ENCODE measurements around the gene HOXD13.

HOXD13 gene

GRCh38 chr2:176076796-176077195 is 15.7 kb upstream of the HOXD13 start:
- TF ChIP-seq CTCF (conservative IDR thresholded peaks at IDR 0.05; ENCODE audit: low read length) = no peak
- DNase-seq (ENCODE audit: low read depth) = no peak
- no peak overlapping the region for H3K4me3 ChIP-seq (ENCODE audit: low read length)

GRCh38 chr2:176078541-176079284 is 13.8 kb upstream of the HOXD13 start:
- TF ChIP-seq CTCF (conservative IDR thresholded peaks at IDR 0.05; ENCODE audit: low read length) = no peak
- H3K4me3 ChIP-seq (ENCODE audit: low read length) = no peak overlapping the region
- DNase-seq (ENCODE audit: low read depth) = no peak

GRCh38 chr2:176079285-176079830 is 13.2 kb upstream of the HOXD13 start:
- DNase-seq (ENCODE audit: low read depth) = no peak
- TF ChIP-seq CTCF (conservative IDR thresholded peaks at IDR 0.05; ENCODE audit: low read length) = no peak
- no peak overlapping the region; the same call in 1 of the 2 replicates for H3K4me3 ChIP-seq (ENCODE audit: low read length)

- peak; percentile 52 for DNase-seq (ENCODE audit: low read depth)
- peak; percentile 46 for TF ChIP-seq CTCF (conservative IDR thresholded peaks at IDR 0.05; ENCODE audit: low read length)
- no peak overlapping the region; the same call in none of the 2 replicates for H3K4me3 ChIP-seq (ENCODE audit: low read length)
Observed at GRCh38 chr2:176079831-176080539, 12.5 kb upstream of the HOXD13 start.

GRCh38 chr2:176080540-176081375 is 11.8 kb upstream of the HOXD13 start:
- H3K4me3 ChIP-seq (ENCODE audit: low read length) = no peak overlapping the region
- no peak for DNase-seq (ENCODE audit: low read depth)
- TF ChIP-seq CTCF (conservative IDR thresholded peaks at IDR 0.05; ENCODE audit: low read length) = no peak

- TF ChIP-seq CTCF (conservative IDR thresholded peaks at IDR 0.05; ENCODE audit: low read length) = no peak
- H3K4me3 ChIP-seq (ENCODE audit: low read length) = no peak overlapping the region
- DNase-seq (ENCODE audit: low read depth) = no peak
Observed at GRCh38 chr2:176081376-176081836, 11.1 kb upstream of the HOXD13 start.
